Subcutaneous adipose tissue (tissue), 4 donors: ENCODE results near the gene SLCO4A1. TPM values are rescaled to one million over a fixed set of nuclear protein-coding genes. Genes with fewer than 3 reads are reported as not detected.

ENCODE experiments used
- total RNA-seq, 4 donors: library from RNA; depleted of rRNA; stranded (reverse); fragments of >200 nt; gene quantifications; one replicate each; pipeline ENCODE4 v1.1.0, GENCODE V29; 2016
- TF ChIP-seq, protein P1 (sequence below): fragments of 450-650 bp; IDR thresholded peaks from one replicate; pipeline ENCODE4 v1.5.1; 2016; ENCODE audit warnings: low read depth, mild to moderate bottlenecking, control low read depth, antibody characterized with exemption, moderate library complexity

Gene SLCO4A1
- total RNA-seq, 4 donors from 2014 or later: 9.0 to 38.5 (median 28.3) TPM

DNA sequence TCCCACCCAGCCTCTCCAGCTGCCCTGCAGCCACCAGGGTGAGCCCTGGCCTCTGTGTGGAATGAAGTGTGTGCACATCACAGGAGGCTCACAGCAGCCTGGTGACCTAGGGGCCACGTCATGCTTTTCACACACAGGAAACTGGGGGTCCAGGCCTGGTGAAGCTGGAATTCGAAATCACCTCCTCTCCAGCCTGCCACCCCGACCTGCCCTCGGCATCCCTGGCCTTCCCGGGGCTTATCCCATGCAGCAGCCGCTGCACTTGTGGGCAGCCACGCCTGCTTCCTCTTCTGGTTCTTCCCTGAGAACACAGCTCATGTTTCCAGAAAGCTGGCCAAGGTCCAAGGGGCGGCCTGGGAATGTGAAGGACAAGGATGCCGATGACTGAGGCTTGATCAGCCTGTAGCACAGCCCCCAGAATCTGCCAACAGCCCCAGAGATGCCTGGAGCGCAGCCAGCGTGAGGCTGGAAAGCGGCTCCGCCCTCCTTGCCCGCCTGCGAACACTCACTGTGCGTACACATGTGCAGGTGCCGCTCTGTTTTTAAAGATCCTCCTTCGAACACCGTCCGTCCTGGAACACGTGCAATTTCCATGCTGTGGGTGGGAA is 62.1 kb downstream of the SLCO4A1 start:
- TF ChIP-seq, protein P1, sequence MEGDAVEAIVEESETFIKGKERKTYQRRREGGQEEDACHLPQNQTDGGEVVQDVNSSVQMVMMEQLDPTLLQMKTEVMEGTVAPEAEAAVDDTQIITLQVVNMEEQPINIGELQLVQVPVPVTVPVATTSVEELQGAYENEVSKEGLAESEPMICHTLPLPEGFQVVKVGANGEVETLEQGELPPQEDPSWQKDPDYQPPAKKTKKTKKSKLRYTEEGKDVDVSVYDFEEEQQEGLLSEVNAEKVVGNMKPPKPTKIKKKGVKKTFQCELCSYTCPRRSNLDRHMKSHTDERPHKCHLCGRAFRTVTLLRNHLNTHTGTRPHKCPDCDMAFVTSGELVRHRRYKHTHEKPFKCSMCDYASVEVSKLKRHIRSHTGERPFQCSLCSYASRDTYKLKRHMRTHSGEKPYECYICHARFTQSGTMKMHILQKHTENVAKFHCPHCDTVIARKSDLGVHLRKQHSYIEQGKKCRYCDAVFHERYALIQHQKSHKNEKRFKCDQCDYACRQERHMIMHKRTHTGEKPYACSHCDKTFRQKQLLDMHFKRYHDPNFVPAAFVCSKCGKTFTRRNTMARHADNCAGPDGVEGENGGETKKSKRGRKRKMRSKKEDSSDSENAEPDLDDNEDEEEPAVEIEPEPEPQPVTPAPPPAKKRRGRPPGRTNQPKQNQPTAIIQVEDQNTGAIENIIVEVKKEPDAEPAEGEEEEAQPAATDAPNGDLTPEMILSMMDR: no peak

DNA sequence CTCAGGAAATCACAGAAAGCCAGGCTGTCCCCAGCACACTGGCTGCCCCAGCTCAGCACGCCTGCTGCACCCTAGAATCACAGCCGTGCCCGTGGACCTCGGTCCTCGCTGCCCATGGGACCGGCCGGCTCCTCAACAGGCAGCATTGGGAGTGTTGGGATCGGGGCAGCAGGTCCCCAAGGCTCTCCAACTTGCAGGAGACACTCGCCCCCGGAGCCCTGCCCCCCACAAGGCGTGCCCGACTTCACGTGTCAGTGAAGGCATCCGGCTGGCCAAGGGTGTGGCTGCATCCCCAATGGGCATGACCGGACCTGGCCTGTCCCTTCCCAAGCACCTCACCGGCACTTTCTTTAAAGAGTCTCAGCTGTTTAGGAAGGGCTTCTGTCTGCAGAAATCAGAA is 63.3 kb downstream of the SLCO4A1 start:
- TF ChIP-seq, protein P1: no peak

DNA sequence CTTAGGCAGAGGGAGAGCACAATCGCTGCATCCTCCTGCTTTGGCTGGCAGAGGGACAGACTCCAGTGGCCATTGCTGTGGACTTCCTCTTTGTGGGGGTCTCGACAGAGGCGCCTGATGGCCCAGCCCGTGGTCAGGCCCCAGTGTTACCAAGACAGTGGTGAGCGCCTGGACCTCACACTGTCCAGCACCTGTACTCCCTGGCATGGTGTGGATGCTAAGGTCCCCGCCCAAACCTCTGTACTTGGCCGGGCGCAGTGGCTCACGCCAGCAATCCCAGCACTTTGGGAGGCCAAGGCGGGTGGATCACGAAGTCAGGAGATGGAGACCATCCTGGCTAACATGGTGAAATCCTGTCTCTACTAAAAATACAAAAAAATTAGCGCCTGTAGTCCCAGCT is 64.0 kb downstream of the SLCO4A1 start:
- TF ChIP-seq, protein P1: no peak

DNA sequence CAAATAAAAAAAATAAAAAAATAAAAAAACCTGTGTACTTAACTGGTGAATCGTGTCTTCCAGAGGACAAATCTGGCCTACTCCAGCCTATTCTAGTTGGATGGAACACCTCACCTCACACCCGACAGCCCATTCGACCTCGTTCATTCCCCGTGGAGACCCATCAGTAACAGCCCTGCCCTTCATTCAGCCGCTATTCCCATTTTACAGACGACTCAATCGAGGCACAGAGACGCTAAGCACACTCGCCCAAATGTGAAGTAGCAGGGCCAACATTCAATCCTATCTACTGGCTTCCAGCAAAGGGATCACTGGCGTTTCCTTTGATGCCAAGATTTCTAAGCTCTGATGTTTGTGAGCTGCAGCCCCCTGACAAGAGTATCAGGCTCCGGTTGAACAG is 64.6 kb downstream of the SLCO4A1 start:
- TF ChIP-seq, protein P1: no peak

DNA sequence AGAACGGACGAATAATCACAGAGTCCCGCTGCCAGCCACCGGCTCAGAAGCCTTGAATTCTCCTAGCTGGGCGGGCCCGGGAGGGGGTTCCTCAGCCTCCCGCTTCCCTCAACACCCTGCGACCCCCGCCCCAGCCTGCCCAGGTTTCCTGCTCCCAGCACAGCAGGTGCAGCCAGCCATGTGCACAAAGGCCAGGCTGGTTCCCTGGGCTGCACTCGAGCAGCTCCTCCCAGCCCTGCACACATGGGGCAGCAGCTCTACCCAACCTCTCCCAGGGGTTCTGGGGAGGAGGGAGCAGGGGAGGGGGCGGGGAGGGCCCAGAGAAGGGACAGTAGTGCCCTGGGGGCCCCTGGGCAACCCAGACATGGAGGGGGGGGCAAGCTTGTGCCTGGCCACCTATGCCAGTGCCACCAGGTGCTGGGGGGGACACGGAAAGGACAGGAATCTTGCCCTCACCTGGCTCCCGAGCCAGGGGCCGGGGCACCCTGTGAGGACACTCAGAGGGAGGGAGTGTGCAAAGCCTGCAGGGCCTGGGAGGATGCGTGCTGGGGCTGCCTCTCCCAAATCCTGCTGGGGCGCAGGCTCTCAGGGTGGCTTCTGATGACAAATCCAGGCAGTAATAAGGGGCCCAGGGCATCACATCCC is 65.1 kb downstream of the SLCO4A1 start:
- TF ChIP-seq, protein P1: no peak

DNA sequence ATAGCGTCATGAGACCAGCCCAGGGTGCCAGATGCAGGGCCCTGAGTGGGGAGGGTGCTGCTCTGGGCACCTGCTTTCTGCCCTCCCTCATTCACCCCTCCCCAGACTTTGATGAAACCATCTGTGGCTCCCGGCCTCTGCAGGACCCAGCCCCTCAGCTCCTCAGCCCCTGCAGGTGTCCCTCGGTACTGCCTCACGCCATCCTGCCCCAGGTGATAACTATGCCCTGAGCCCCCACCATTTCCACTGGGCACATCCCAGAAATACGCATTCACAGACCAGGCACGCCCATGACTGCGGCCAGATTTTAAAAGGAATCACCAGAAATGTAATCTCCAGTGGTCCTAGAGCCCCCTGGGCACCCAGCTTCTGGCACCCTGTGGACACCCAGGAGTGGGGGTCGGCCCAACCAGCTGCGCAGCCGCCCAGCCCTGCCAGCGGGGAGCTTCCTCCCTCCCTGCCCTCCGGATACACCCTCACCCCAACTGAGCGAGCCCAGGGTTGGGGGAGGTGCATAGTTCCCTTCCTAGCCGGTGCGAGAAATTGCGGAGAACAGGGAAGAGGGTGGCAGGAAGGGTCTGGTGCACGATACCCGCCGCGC is 65.7 kb downstream of the SLCO4A1 start:
- TF ChIP-seq, protein P1: no peak
